MM.1S (cell line): ENCODE data around the gene VLDLR.

Source experiments
- EZH2 ChIP-seq: fragments of 300-600 bp; sonication (generic); optimal IDR thresholded peaks from 2 replicates; pipeline ENCODE3; 2017; ENCODE audit warnings: low read depth, mild to moderate bottlenecking, antibody characterized with exemption, low read length, mixed read lengths
- EZH2phosphoT487 ChIP-seq: fragments of 300-600 bp; sonication (generic); IDR thresholded peaks from 2 replicates; pipeline ENCODE4 v1.6.1; 2018; ENCODE audit warnings: antibody characterized with exemption, low read length
- TF ChIP-seq, protein P1 (sequence below): fragments of 300-600 bp; sonication (generic); IDR thresholded peaks from 2 replicates; pipeline ENCODE4 v1.5.1; 2016; ENCODE audit warnings: antibody characterized with exemption, low read length, mixed read lengths

DNA sequence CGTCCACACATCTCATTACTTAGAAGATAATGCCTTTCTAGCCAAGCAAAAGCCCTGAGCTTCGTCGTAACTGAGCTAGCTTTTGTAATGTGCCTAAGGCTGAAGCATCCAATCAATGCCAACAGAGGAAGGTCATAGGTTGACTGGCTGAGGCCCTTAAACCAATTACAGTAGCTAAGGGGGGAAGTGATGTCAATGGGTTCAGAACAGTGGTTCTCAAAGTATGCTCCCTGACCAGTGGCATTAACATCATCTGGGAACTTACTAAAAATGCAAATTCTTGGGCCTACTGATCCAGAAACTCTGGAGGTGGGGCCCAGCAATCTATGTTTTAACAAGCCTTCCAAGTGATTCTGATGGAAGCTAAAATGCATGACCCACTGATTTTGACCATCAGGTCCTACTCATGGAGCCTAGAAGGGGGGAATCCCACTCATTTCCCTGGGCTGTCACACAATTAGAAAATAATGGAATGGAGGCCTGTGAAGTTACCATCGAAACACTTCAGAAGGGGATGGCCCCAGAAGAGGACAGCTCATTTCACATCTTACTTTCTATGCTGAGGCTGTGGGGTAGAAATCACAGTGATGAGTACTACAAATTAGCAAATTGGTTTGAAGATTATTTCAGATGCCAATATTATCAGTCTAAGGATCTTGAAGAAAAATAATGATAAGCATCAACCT, 4.8 kb upstream of the VLDLR start:
- TF ChIP-seq, protein P1, sequence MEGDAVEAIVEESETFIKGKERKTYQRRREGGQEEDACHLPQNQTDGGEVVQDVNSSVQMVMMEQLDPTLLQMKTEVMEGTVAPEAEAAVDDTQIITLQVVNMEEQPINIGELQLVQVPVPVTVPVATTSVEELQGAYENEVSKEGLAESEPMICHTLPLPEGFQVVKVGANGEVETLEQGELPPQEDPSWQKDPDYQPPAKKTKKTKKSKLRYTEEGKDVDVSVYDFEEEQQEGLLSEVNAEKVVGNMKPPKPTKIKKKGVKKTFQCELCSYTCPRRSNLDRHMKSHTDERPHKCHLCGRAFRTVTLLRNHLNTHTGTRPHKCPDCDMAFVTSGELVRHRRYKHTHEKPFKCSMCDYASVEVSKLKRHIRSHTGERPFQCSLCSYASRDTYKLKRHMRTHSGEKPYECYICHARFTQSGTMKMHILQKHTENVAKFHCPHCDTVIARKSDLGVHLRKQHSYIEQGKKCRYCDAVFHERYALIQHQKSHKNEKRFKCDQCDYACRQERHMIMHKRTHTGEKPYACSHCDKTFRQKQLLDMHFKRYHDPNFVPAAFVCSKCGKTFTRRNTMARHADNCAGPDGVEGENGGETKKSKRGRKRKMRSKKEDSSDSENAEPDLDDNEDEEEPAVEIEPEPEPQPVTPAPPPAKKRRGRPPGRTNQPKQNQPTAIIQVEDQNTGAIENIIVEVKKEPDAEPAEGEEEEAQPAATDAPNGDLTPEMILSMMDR, result no peak
- TF ChIP-seq EZH2phosphoT487 (no peak), EZH2 (no peak)
